Stimulated activated CD8-positive, alpha-beta memory T cell treated with anti-CD3 and anti-CD28 coated beads, Interleukin-7, amount 100 ng/mL, for 48 hours (primary cell): Measurements from ENCODE around the gene FERMT1.
"Not testable (repeated sequence)": the region's sequence is repeated elsewhere in the genome, so short reads cannot be mapped to it uniquely, and the experiment has no call there.

Experiments
- DNase-seq, 2 donors: peaks; one replicate each; pipeline ENCODE4 v3.0.0-alpha.2; 2020; ENCODE audit warnings: low read depth in 1 of 2; ENCODE audit errors: extremely low read depth in 1 of 2

The FERMT1 gene

GRCh38 chr20:6044115-6044514, 78.7 kb downstream of the FERMT1 start:
- no peak for DNase-seq

DNA sequence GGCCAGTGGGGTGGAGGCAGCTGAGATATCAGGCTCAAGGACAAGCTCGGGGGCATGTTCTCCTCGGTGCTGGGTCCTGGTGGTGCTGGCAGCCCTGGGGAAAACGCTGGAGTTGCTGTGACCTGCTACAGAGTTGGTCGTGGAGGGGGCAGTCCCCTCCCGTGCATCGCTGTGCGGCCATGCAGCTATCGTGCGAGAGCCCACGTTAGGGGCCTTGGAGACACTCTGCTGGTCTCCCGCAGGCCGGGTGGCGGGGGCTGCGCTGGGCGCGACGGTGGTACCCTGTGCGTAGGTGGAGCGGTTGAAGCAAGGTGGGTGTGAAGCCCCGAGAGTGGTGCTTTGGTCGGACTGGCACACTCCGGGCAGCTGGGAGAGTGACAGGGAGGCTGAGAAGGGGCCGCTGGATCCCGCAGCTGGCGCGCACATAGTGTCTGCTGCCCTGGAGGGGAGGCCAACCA, 81.0 kb downstream of the FERMT1 start:
- DNase-seq, result no peak

DNA sequence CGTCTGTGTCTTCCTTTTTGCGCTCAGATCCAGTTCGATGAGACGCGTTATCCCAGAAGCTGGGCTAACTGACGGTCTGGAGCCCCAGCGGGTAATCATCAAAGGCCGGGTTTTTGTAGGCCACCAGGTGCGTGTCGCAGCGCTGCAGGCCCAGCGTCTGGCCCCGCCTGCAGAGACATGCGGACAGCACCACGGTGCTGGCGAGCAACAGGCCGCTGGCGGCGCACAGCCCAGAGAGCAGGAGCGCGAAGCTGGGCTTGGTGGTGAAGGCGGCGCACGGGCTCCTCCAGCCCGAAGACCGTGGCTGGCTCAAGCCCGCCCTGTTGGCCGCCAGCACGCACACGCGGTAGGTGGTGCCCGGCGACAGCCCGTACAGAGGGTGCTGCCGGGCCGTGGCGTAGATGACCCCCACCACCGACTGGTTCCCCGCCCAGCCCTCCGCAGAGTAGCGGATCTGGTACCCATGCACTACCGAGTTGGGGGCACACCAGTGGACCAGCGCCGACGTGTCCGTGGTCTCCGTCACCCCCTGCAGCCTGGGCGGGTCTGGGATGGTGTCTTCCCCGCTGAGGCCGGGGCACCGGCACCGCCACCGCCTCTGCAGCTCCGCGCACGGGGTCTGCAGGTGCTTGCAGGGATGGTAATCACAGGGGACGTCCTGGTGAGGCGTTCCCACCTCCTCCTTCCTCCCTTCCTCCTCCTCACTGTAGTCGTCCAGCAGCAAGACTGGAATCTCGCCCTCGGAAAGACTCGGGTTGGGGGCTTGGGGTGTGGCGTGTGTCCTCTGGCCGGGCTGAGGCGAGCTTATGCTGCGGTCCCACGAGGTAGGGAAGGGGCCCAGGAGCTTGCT, 81.6 kb downstream of the FERMT1 start:
- DNase-seq, result no peak

DNA sequence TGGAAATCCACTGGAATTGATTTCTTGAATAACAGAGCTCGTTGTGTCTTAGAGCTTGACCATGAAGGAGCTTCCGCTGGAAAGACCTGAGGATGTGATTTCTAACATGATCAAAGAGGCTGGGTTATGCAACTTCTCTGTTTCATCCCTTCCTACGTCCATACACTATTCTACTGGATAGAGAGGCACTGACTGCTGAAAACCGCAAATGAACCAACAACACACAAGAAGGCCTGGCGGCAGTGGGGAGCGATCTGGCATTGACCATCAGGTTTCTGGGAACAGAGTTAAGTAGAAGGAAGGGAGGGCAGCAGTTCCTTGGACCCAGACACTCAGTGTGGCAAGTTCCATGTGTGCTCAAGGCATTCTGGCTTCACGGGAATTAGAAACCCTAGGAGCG, 82.3 kb downstream of the FERMT1 start:
- DNase-seq, result no peak

DNA sequence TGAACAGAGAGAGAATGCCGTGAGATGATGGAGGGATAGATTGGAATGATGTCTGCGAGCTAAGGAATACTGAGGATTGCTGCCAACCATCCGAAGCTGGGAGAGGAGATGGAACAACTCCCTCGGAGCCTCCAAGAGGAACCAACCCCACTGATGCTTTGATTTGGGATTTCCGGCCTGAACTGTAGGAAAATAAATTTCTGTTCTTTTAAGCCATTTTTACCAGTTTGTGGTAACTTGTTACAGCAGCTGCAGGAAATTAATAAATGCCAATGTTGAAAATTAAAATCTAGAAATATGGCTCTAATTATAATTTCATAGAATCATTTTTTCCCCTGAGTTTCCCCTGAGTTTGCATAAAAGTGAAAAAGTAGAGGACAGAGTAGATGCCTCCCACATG, 83.1 kb downstream of the FERMT1 start:
- DNase-seq, result no peak

- DNase-seq, result no peak
Observed at GRCh38 chr20:6038256-6038655, 84.6 kb downstream of the FERMT1 start.

GRCh38 chr20:6037082-6037481, 85.7 kb downstream of the FERMT1 start:
- no peak for DNase-seq

DNA sequence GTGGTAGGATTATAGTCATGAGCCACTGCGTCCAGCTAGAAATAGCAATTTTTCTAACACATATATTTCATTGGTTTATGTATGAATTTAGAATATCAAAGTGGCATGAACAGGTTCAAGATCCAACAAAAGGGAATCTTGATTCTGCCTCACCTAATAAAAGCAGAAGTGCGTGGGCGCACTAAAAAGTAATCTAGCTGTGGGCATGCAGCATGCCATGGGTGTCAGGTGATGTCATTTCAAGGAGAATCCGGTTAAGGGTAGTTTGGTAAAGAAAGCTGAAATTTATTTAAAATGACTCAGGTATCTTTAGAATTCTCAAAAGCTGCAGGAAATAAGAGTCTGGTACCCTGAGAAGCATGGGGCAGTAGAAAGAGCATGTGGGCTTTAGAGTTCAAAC, 86.6 kb downstream of the FERMT1 start:
- DNase-seq, result no peak

DNA sequence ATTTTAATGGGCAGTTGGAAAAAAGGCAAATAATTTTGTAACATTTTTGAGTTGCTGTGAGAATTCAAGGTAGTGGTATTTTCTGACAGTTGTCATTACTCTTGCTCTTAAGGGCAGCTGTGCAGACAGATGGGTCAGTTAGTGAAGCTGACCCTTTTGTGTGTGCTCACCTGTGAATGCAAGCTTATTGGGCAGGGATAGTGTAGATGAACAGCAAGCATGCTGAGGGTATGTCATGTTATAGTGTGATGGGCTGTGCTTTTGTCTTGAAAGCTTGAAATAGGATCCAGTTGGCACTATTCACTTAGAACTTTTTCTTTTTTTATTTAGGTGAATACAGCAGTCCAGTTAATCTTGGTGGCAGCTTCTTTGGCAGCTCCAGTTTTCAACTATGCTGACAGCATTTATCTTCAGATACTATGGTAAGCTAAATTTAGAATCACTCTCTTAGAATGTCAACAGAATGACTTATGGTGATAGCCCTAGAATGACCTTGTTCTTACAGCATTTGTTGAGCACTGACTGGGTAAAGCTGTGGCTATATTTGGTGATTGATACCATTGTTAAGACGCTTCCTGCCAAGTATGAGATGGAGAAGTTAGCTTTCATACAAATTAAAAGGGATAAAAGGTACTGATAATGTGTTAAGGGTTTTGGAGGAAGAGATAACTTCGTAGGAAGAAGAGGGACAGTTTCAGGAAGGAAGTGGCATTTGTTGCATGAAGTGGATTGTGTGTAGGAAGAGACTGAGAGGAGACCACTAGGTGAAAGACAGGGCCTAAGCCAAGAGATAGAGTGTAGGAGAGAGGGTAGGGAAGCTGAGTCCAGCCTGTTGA, 88.5 kb downstream of the FERMT1 start:
- DNase-seq, result no peak

DNA sequence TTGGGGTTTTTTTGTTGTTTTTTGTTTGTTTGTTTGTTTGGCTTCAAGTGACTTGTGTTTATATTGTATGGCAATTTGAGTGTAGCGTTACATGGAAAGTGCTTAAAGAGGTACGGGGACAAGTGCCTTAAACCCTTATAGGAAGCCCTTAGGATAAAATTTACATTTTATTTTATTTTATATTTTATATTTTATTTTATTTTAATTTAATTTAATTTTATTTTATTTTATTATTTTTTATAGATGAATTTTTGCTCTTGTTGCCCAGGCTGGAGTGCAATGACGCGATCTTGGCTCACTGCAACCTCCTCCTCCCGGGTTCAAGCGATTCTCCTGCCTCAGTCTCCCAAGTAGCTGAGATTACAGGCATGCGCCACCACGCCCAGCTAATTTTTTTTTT, 89.9 kb downstream of the FERMT1 start:
- DNase-seq, result not testable (repeated sequence)

DNA sequence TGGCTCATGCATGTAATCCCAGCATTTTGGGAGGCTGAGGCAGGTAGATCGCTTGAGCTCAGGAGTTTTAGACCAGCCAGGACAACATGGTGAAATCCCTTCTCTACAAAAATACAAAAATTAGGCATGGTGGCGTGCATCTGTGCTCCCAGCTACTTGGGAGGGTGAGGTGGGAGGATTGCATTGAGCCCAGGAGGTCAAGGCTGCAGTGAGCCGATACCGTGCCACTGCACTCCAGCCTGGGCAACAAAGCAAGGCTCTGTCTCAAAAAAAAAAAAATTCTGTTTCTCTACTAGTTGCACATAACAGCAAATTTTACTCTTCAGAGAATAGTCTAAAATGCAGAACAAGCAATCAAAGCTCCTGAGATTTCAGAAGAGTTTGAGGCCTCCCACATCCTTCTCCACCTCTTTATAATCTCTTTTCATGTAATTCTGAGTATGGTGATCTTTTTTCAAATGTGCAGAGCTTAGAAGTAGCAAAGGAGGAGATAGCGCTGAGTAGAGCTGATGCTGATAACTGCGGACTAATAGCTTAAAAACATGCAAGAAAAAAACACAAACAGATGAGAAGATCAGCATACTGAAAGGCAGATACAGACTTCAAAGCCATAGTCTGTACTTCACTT, 92.3 kb downstream of the FERMT1 start:
- DNase-seq, result no peak

DNA sequence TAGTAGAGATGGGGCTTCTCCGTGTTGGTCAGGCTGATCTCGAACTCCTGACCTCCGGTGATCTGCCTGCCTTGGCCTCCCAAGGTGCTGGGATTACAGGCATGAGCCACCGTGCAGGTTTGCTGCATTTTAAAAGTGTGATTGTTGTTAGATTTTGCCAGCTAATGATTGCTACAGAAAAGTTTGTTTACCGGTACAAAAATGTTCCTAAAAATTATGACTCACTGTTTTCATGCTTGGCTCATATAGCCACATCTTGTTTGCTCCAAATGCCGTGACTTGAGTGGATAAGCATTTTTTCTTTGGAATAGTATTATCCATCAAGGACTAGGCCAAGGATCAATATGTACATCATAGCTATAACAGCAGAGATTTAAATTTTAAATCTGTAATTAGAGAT, 93.3 kb downstream of the FERMT1 start:
- no peak for DNase-seq

- DNase-seq, result no peak
Observed at GRCh38 chr20:6028818-6029217, 94.0 kb downstream of the FERMT1 start.

GRCh38 chr20:6026051-6026450, 96.8 kb downstream of the FERMT1 start:
- DNase-seq, result no peak
